HG02678 (cell line): ENCODE results near the gene LHFPL3.

Source experiments
- ATAC-seq: cut with Tn5 transposase; IDR thresholded peaks from one replicate; pipeline ENCODE4 v1.9.1; 2021; ENCODE audit warnings: mild to moderate bottlenecking, moderate library complexity; ENCODE audit not compliant: unreplicated experiment

Gene LHFPL3

DNA sequence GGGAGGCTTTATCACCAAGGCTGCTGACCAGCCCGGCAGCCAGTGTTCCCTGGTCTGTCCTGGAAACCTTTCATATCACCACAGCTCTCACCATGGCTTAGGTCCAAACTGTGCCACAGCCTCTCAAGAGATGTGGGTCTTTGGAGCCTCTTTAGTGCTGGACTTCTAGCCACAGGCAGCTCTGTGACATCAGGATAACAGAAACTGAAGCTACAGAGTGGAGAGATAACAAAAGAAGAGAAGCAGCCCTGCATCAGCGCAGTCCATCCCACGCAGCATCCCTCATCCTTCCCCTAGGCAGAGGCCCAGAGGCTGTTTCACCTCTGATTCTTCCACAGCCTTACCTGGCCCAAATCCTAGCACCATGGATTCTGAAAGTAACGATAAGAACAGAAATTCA lies 497.7 kb downstream of the LHFPL3 start:
- ATAC-seq: no peak

DNA sequence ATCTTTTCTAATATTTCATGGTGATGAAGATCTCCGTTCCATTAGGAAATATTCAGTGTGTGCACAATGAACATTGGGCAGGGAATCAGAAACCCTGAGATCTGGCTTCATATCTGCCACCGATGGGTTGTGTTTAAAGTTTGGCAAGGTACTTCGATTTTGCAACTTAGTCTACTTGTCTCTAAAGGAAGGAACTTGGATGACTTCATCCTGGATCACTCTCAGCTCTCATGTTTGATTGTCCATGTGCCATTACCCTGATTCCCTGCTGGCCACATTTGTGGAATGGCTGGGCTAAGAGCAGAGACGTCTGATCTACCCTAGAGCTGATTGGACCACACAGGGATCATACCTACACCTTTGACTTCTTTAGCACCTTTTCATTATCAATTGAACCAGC lies 508.6 kb downstream of the LHFPL3 start:
- ATAC-seq: no peak

DNA sequence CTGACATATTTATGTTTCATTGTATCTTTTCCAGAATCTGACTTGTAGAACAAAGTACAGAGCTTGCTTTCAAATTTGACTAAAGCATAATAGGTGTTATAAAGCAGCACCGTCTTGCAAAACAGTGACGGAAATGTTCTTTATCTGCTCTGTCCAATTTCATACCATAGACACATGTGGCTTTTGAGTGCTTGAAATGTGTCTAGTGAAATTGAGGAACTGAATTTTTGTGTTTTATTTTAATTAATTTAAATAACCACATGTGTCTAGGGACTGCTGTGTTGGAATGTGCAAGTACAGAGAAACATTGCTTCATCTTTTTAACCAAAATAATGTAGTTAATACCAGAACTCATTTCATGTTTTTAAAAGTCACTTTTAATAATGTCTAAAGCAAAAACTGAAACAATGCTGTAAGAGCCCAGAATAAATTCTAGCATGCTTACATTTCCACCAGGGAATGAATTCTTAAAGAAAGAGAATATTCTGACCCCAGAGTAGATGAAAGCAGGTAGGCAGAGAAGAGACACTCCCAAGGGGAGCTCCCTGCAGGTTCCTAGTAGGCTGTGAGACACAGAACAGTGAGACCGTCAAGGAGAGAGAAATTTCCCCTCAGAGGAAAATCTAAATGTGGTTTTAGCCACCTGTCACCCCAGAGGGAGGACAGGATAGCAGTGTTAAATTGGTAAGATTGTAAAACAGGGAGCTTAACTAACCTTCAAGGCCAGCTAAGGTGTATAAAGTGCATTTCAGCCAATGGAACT lies 510.3 kb downstream of the LHFPL3 start:
- ATAC-seq: peak; percentile 68

DNA sequence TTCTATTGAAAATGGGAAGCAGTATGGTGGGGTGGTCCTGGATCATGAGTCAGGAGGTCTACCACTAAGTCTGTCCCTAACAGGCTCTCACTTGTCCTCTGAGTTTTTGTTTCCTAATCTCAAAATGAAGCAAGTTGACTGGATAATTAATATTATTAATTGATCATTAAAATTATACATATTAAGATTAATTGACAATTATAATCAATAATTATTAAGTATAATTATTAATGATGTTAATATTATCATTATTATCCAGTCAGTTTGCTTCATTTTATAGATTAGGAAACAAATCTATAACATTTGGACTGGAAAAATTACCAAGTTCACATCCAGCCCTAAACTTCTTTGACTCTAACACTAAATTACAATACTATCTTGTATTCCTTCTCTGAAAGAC lies 511.4 kb downstream of the LHFPL3 start:
- no peak for ATAC-seq

DNA sequence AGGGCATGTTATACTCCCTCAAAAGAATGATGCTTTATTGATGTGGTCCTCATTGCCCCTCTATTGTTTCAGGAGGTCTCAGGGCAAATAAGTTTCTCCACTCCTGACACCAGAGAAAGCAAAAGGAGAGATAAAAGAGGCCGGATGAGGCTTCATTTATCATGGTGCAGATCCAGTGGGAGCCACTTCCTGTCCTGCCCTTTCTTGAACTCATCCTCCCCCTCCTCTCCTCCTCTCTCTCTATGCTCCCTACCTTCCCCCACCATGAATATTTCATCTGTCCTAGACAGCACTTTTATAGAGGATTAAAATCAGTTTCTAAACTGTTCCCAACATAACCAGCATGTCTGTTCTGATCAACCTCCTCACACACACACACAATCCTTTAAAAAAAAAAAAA lies 513.4 kb downstream of the LHFPL3 start:
- ATAC-seq: no peak

DNA sequence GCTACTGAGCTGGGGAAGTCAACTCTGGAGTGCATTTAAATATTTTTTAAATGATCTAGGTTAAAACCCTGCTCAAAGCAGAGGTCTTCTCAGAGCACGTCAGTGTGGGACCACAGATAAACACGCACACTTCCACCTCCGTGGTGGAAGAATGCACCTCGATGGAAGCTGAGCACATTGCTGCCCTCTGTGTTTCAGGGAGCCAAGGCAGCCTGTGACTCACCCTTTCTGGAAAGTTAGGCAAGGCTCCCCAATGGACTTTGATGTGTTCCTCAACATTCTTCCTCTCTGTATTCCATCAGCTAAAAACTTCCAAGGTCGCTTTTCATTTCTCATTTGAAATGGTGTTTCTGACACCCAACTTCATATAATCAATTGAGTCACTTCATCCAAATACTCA lies 514.8 kb downstream of the LHFPL3 start:
- ATAC-seq: no peak

DNA sequence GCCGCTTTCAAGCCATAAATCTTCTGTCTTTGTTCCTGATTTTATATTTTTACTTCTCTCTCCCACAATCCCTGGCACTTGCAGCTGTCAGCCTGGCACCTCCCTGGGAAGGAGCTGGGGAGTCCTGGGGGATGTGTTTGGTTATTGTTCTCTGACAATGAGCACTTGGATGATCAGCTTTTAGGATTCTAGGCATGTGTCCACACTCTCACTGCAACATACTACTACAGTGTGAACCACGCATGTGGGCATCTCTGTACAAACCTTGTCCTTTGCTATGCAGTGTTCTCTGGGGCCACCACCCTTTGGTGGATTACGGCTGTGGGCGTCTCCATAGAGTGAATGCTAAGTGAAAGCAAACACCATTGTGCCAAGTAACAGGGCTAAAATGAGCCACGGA lies 517.2 kb downstream of the LHFPL3 start:
- ATAC-seq: no peak

DNA sequence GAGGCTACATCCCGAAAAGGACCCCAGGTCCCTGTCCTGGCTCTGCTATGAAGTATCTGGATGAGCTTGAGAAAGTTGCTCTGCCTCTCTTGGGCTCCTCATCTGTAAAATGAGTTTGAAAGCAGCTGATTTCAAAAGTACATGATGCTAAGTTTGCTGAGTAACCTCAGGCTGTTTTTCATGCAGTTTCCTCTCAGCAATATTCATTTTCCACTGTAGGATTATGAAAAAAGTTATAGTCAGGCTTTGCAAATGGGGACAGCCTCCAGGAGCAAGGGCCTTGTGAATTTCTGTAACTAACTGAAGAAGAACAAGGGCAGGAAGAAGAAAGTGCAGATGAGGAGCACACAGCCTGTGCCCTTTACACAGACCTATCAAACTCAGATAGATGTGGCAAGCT lies 518.3 kb downstream of the LHFPL3 start:
- no peak for ATAC-seq

DNA sequence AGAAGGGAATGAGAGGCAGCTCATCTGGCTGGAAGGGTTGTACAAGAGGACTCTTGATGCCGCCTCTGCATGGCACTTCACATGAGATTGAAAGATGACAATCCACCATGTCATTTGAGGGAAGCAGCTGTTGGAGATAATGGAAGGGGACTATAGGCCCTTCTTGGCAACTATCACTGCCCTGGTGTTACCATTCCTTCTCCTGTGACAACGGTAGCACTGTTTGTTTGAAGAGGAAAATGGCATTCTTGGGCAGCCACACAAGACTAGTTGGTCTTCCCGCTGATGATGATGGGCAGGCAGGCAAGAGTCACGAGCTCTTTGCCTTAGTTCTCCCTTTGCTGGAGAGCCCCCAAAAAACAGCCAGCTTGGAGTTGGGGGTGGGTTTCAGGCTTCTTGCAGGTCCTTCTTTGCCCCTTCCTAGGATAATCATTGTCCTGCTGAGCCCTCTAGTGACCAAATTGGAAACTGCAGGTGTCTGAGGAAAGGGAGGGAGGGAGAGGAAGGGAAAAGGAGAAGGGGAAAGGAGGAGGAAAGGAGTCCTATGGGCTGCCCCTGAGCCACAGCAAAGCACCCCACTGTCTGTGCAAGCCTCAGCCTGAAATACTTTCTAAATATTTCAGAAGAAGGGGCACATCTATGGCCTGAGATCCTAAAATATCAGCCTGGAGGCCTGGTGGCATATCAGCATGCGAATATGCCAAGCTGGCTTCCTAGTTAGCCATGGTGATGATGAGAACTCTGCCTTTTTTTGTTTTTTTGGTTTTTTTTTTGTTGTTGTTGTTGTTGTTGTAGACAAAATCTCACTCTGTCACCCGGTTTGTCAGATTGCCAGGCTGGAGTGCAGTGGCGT lies 520.0 kb downstream of the LHFPL3 start:
- ATAC-seq: no peak

DNA sequence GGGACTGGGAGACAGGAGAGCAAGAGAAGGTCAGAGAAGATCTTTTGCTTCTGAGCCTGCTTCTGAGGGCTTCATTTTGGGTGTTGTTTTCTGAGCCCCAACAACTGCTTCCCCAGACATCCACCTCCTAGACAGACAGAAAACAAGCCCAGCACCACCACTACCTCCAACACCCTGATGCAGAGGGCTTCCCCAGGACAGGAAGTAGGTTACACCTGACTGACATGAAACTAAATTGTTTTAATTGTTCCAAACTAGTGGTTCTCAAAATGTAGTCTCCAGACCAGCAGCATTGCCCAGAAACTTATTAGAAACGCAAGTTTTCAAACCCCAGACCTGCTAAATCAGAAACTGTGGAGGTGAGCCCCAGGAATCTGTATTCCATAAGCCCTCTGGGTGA lies 522.0 kb downstream of the LHFPL3 start:
- ATAC-seq: no peak

DNA sequence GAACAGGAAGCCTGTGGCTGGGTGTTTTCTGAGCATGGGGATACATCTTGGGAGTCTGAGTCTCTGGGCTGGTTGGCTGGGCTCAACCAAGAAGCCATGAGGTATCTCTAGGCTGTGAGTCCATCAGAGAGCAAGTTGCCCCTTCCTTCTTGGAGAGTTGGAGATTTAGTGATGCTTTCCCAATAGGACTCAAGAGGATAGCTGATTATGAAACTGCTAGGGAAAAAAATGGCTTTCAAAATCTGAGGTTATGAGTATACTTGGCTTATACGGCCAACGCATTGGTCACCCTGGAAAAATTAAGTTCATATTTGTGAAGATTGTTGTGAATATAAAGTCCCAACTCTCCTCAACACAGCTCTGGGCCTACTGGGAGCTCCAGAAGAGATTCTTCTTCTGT lies 522.9 kb downstream of the LHFPL3 start:
- no peak for ATAC-seq

DNA sequence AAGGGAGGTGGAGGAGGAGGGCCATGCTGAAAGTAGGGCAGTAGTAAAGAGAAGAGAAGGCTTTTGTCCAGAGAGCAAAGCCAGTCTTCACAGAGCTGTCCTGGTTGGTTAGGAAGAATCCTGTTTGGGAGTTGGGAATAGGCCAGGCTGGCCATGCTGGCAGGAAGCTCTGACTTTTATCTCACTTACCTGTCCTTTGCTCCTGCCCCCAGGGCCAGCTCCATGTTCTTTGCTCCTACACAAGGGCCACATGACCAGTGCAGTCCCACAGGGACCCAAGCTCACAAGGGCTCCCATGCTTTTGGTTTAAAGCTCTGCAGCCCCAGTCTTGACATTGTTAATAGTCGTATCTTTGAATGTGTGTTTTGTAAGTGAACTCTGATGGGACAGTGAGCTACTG lies 524.0 kb downstream of the LHFPL3 start:
- ATAC-seq: no peak

DNA sequence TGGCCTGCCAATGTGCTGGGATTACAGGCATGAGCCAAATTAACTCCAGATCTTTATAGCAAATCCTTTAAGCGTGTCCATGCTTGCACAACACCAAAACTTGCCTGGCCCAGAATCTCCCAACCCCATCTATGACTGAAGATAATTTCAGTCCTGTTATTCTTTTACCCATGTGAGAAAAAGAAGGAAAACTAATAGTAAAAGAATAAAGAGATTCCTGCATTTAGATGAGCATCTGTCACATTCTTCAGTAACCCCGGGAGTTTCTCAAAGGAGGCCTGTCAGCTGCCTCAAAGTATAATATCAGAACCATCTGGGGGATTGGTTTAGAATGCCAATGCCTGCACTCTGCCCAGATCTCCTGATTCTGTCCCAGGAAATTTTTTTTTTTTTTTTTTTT lies 527.5 kb downstream of the LHFPL3 start:
- ATAC-seq: no peak

DNA sequence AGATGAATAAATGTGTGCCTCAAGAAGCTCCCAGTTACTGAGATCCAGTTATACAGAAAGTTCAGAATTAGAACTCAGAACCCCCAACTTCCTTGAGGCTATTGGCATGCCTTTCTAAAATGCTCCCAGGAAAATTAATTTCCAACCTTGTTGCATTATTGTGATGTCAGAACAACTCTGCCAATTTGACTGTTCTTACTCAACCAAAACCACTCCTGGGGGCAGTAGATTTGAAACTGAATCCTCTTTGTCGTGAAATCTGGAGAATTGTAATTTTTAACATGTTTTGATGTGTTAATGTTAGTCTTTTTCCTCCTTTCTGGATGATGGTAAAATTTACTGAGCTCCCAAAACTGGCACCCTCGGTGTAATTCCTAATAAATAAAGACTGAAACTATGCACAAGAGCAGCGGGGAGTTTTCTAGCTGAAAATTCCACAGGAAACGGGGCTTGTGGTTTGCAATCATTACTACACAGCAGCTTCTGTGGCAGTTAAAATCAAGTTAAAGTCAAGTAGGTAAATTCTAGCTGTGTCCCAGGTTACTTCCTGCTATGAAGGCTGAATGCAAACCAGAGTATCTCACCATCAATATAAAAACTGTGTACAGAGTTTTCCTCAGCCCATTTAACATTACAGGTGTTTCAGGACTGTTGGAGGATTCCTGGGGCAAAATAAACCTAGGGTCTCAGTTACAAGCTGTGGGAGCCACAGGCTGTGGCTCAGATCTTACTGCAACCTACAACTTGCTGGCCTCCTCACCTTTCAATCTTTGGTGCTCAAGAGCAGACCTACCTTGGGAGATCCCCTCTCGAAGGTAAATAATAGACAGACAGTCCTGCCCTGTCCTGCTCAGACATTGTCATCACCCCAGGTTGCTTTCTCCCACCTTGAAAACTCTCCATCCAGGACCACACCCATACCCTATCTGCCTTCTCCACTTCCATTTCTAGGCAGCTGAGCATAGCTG lies 529.3 kb downstream of the LHFPL3 start:
- ATAC-seq: peak; percentile 78

DNA sequence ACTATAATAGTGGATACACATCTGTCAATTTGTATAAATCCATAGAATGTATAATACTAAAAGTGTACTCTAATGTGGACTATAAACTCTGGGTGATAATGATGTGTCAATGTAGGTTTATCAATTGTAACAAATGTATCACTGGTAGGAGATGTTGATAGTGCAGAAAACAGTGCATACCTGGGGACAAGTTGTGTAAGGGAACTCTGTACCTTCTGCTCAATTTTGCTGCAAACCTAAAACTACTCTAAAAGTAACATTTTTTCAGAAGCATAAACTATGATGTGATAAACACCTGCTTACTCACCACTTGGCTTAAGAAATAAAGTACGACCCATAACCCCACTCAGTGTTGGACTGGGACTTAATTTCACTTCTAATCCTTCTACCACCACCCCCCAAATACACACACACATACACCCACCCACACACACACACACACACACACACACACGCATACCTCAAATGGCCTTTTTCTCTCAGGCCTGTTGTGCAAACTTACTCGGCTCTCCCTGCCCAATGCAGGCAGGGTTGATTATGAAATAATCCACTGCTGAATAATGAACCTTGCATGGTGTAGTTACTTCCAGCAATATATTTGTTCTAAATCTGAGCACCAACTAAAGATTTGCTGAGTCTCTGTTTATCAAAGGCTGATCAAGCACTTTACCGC lies 531.5 kb downstream of the LHFPL3 start:
- no peak for ATAC-seq

DNA sequence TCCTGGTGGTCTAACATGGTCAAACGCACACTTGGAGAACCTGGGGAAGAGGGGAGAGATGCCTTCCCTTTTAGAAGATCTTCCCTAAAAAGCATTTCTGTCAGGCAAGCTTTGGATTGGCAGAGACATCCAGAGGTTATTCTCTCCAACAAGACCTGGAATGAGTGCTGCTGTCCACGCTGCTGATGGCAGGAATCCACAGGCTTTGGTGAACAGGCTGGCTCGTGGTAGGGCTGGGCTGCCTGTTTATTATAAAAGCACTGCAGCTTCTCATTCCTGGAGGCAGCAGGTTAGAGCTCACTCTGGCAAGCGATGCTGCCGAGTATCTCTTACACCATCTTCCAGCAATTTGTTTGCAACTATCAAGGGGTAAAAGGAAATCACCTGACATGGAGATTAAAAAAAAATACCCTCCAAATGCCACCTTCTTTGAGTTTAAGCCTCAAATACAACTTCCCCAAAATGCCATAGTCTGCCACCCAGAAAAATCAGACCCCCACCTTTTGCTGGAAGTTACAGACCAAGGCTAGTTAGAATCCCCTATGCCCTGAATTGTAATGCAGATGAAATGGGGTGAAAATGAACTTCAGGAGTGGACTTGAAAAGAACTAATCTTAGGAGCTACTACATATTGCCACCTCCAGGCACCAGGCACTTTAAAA lies 533.5 kb downstream of the LHFPL3 start:
- no peak for ATAC-seq

DNA sequence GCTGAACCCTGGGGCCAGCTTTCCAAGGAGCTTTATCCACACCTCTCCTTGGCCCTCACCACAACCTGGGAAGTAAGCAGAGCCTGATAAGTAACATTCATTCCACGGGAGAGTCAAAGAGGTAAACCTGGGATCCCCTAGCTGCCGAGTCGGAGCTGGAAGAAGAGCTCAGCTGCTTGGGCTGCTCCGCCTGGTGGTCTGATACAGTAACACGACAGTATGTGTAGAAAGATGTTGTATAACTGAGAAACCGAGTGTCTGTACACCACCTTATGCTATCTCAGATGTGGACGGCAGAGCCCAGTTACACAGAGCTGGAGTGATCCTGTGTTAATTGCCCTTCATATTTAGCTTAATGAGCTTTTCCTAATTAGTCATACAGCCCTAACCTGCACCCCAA lies 534.3 kb downstream of the LHFPL3 start:
- ATAC-seq: no peak

DNA sequence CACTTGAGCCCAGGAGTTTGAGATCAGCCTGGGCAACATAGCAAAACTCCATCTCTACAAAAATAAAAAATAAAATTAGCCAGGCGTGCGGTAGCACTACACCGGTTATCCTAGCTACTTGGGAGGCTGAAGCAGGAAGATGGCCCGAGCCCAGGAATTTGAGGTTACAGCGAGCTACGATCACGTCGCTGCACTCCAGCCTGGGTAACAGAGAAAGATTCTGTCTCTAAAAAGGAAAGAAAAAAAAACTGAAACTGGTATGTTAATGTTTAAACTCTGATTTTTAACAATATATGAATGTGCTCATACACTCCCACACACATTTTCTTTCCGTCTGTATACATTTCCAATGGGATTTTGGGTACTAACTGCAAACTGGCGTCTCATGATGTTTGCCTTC lies 545.0 kb downstream of the LHFPL3 start:
- ATAC-seq: peak; percentile 62

DNA sequence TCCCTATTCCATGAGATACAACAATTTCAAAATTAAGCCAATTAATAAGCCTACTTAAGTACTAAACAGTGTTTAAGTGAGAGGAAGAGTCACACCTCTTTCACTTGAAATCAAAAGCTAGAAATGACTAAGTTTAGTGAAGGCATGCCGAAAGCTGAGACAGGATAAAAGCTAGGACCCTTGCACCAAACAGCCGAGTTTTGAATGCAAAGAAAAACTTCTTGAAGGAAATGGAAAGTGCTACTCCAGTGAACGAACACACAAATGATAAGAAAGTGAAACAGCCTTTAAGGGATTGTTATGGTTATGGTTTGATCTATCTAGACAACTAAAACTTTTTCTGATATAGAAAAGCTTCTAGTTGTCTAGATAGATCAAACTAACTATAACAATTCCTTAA lies 550.2 kb downstream of the LHFPL3 start:
- peak; percentile 89 for ATAC-seq

DNA sequence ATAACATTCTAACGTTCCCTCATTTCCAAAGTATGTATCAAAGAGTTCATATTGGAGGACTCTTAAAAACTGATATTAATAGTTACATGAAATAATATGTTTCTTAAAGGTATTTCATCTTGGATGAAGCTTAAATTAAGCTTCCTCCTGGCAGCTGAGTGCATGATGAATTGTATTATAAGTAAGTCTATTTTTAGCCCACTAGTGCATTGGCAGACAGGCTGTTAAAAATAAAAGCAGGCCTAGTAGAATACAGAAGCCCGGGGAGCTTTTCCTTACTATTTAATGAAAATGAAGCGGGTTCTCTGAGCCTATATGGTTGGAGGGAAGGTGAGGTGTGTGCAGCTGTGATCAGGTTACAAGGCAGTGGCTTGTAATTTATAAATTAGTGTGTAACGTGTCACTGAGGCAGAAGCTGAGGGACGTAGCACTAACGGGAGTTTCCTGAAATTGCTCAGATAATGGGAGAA lies 554.9 kb downstream of the LHFPL3 start:
- no peak for ATAC-seq
